HEK293 (cell line): Measurements from ENCODE around the gene SLC10A6.

Source experiments
- CTCF ChIA-PET: fragments of 350-600 bp; formaldehyde crosslinking; extraction: SDS; loops from one replicate; lab custom pipeline; 2021; ENCODE audit warnings: antibody characterized with exemption; lab: Yijun Ruan, JAX
- POLR2A ChIA-PET: fragments of 300-600 bp; formaldehyde crosslinking; extraction: SDS; loops from one replicate; lab custom pipeline; 2020; ENCODE audit warnings: antibody characterized with exemption, inconsistent platforms; lab: Yijun Ruan, JAX
- H3K27ac ChIP-seq: fragments of 200-500 bp; sonication (Bioruptor generic); 2 replicates; pipeline ENCODE4 v1.5.1; 2014; ENCODE audit warnings: low read depth, low read length, control low read depth, inconsistent platforms; ENCODE audit errors: extremely low read depth
- H3K36me3 ChIP-seq, 2 experiments: fragments of 200-500 bp in 1 of 2; sonication (Bioruptor generic) in 1 of 2; 1 replicate in 1 of 2; 2 replicates in 1 of 2; pipeline ENCODE4 v1.5.1; 2014 to 2017; ENCODE audit warnings: inconsistent platforms in 2 of 2, low read length in 2 of 2; ENCODE audit not compliant: control insufficient read depth in 2 of 2, insufficient read depth in 1 of 2
- H3K4me1 ChIP-seq: fragments of 200-500 bp; sonication (Bioruptor generic); 2 replicates; pipeline ENCODE4 v1.5.1; 2014; ENCODE audit warnings: mild to moderate bottlenecking, low read length, inconsistent platforms; ENCODE audit not compliant: control insufficient read depth, insufficient read depth
- H3K4me3 ChIP-seq: 2 replicates; pipeline ENCODE4 v1.5.1; 2011; ENCODE audit warnings: low read depth, mild to moderate bottlenecking, control low read depth, low read length, moderate library complexity
- H3K9me3 ChIP-seq: fragments of 200-500 bp; sonication (Bioruptor generic); 2 replicates; pipeline ENCODE4 v1.5.1; 2014; ENCODE audit warnings: low read depth, low read length, inconsistent platforms; ENCODE audit not compliant: control insufficient read depth, insufficient read depth
- BCL11B ChIP-seq: fragments of 450-650 bp; formaldehyde crosslinking; IDR thresholded peaks from 2 replicates; pipeline ENCODE4 v1.5.1; 2016; ENCODE audit warnings: low read depth, missing biosample characterization, missing genetic modification characterization
- GFI1B ChIP-seq: fragments of 450-650 bp; formaldehyde crosslinking; IDR thresholded peaks from 2 replicates; pipeline ENCODE4 v1.5.1; 2016; ENCODE audit warnings: missing biosample characterization, missing genetic modification characterization
- HOXC10 ChIP-seq: sonication (generic); formaldehyde crosslinking; IDR thresholded peaks from 2 replicates; pipeline ENCODE4 v1.8.1; 2023; ENCODE audit warnings: mild to moderate bottlenecking, missing genetic modification reagents
- ZBTB7A ChIP-seq: fragments of 450-650 bp; formaldehyde crosslinking; IDR thresholded peaks from 2 replicates; pipeline ENCODE4 v1.5.1; 2016; ENCODE audit warnings: low read depth, missing biosample characterization, missing genetic modification characterization
- ZFP37 ChIP-seq: fragments of 450-650 bp; formaldehyde crosslinking; IDR thresholded peaks from 2 replicates; pipeline ENCODE4 v1.5.1; 2016; ENCODE audit warnings: missing biosample characterization, missing genetic modification characterization
- ZNF132 ChIP-seq: fragments of 450-650 bp; formaldehyde crosslinking; IDR thresholded peaks from 2 replicates; pipeline ENCODE4 v1.5.1; 2017; ENCODE audit warnings: missing biosample characterization, missing genetic modification characterization, borderline replicate concordance
- ZNF311 ChIP-seq: fragments of 450-650 bp; formaldehyde crosslinking; IDR thresholded peaks from 2 replicates; pipeline ENCODE4 v1.5.1; 2017; ENCODE audit warnings: missing biosample characterization, missing genetic modification characterization, borderline replicate concordance
- ZNF366 ChIP-seq: fragments of 450-650 bp; formaldehyde crosslinking; conservative IDR thresholded peaks from 2 replicates; pipeline ENCODE4 v1.5.1; 2016; ENCODE audit warnings: missing biosample characterization, missing genetic modification characterization
- ZNF529 ChIP-seq: fragments of 450-650 bp; formaldehyde crosslinking; IDR thresholded peaks from 2 replicates; pipeline ENCODE4 v1.5.1; 2017; ENCODE audit warnings: missing genetic modification characterization, missing biosample characterization; ENCODE audit not compliant: insufficient replicate concordance
- ZNF561 ChIP-seq: fragments of 450-650 bp; IDR thresholded peaks from 2 replicates; pipeline ENCODE4 v1.5.1; 2018; ENCODE audit warnings: missing biosample characterization, missing genetic modification characterization, borderline replicate concordance
- ZNF670 ChIP-seq: fragments of 450-650 bp; formaldehyde crosslinking; IDR thresholded peaks from 2 replicates; pipeline ENCODE4 v1.5.1; 2016; ENCODE audit warnings: missing biosample characterization, missing genetic modification characterization, low read depth
- ZNF707 ChIP-seq: fragments of 450-650 bp; formaldehyde crosslinking; IDR thresholded peaks from 2 replicates; pipeline ENCODE4 v1.5.1; 2016; ENCODE audit warnings: missing biosample characterization, missing genetic modification characterization
- ZNF776 ChIP-seq: fragments of 450-650 bp; formaldehyde crosslinking; IDR thresholded peaks from 2 replicates; pipeline ENCODE4 v1.5.0; 2017; ENCODE audit warnings: missing biosample characterization, missing genetic modification characterization, borderline replicate concordance
- ZNF777 ChIP-seq: fragments of 450-650 bp; formaldehyde crosslinking; IDR thresholded peaks from 2 replicates; pipeline ENCODE4 v1.5.1; 2017; ENCODE audit warnings: missing biosample characterization, missing genetic modification characterization, borderline replicate concordance
- TF ChIP-seq, protein P1 (sequence below): fragments of 450-650 bp; formaldehyde crosslinking; IDR thresholded peaks from 2 replicates; pipeline ENCODE4 v1.5.1; 2016; ENCODE audit warnings: missing biosample characterization, missing genetic modification characterization, low read depth
- TF ChIP-seq, protein P2 (sequence below): fragments of 450-650 bp; formaldehyde crosslinking; IDR thresholded peaks from 2 replicates; pipeline ENCODE4 v1.5.1; 2016; ENCODE audit warnings: missing biosample characterization, missing genetic modification characterization
- TF ChIP-seq, protein P3 (sequence below): fragments of 450-650 bp; formaldehyde crosslinking; IDR thresholded peaks from 2 replicates; pipeline ENCODE4 v1.5.1; 2016; ENCODE audit warnings: missing biosample characterization, missing genetic modification characterization, low read depth
- TF ChIP-seq, protein P4 (sequence below): fragments of 450-650 bp; formaldehyde crosslinking; IDR thresholded peaks from 2 replicates; pipeline ENCODE4 v1.5.1; 2016; ENCODE audit warnings: missing biosample characterization, missing genetic modification characterization

The SLC10A6 gene

DNA sequence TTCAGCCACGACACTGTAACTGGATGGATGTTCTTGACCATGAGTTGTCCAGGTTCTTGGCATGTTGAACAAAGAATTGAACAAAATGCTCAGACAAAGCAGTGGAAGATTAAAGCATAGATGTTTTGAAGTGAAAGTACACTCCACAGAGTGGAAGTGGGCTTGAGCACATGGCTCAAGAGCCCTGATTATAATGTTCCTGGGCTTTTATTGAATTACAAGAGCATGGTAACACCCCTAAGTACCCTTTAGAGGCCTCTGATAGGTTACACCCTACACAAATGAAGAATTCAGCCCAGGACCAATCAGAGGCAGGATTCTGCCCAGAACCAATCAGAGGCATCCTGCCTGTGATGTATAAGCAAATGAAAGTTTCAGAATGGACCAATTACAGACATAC lies 33.5 kb downstream of the SLC10A6 start:
- Histone ChIP-seq H3K4me1 (no peaks in the 10 kb centered on the region), H3K36me3 (peaks cover 8 to 43% of the 10 kb centered on the region in 2 experiments), H3K27ac (no peak overlapping the region), H3K9me3 (no peaks in the 10 kb centered on the region), H3K4me3 (no peak overlapping the region)
- no peak for TF ChIP-seq ZNF311
- TF ChIP-seq, protein P1, sequence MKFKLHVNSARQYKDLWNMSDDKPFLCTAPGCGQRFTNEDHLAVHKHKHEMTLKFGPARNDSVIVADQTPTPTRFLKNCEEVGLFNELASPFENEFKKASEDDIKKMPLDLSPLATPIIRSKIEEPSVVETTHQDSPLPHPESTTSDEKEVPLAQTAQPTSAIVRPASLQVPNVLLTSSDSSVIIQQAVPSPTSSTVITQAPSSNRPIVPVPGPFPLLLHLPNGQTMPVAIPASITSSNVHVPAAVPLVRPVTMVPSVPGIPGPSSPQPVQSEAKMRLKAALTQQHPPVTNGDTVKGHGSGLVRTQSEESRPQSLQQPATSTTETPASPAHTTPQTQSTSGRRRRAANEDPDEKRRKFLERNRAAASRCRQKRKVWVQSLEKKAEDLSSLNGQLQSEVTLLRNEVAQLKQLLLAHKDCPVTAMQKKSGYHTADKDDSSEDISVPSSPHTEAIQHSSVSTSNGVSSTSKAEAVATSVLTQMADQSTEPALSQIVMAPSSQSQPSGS = no peak
- no peak for TF ChIP-seq ZNF670 (tag by site-specific recombination)
- TF ChIP-seq, protein P2, sequence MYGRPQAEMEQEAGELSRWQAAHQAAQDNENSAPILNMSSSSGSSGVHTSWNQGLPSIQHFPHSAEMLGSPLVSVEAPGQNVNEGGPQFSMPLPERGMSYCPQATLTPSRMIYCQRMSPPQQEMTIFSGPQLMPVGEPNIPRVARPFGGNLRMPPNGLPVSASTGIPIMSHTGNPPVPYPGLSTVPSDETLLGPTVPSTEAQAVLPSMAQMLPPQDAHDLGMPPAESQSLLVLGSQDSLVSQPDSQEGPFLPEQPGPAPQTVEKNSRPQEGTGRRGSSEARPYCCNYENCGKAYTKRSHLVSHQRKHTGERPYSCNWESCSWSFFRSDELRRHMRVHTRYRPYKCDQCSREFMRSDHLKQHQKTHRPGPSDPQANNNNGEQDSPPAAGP (tag by site-specific recombination) = no peak
- TF ChIP-seq BCL11B (tag by site-specific recombination) = no peak
- no peak for TF ChIP-seq ZNF366 (tag by site-specific recombination)
- TF ChIP-seq, protein P3, sequence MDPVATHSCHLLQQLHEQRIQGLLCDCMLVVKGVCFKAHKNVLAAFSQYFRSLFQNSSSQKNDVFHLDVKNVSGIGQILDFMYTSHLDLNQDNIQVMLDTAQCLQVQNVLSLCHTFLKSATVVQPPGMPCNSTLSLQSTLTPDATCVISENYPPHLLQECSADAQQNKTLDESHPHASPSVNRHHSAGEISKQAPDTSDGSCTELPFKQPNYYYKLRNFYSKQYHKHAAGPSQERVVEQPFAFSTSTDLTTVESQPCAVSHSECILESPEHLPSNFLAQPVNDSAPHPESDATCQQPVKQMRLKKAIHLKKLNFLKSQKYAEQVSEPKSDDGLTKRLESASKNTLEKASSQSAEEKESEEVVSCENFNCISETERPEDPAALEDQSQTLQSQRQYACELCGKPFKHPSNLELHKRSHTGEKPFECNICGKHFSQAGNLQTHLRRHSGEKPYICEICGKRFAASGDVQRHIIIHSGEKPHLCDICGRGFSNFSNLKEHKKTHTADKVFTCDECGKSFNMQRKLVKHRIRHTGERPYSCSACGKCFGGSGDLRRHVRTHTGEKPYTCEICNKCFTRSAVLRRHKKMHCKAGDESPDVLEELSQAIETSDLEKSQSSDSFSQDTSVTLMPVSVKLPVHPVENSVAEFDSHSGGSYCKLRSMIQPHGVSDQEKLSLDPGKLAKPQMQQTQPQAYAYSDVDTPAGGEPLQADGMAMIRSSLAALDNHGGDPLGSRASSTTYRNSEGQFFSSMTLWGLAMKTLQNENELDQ (tag by site-specific recombination) = no peak
- no peak for TF ChIP-seq HOXC10 (CRISPR knock-in tag)
- TF ChIP-seq ZNF707 (tag by site-specific recombination) = no peak
- ChIA-PET POLR2A (no interaction called here), CTCF (interaction anchor here (0.7 kb wide), 1 partner anchor 25 kb away, joined by 4 read pairs; no protein-coding TSS in a partner anchor)

DNA sequence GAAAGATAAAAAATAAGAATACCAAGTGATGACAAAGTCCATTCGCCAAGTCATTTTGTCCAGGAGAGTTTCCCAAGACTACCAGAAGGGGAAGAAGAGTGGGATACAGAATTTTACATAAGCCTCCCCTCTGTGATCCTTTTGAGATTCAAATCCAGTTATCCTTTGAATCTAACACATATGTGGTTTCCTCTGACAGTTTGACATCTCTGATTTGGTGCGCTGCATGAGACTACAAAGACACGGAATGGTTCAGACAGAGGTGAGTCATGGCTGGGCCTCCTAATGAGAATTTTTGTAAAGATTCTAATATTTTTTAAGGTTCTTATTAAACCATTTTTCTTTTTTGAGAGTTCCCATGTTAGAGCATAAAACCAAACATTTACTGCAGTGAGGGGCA lies 38.3 kb downstream of the SLC10A6 start:
- no peak for TF ChIP-seq ZFP37
- TF ChIP-seq, all 188 proteins: peak for 0
- H3K36me3 ChIP-seq = peaks cover 10 to 68% of the 10 kb centered on the region in 2 experiments

DNA sequence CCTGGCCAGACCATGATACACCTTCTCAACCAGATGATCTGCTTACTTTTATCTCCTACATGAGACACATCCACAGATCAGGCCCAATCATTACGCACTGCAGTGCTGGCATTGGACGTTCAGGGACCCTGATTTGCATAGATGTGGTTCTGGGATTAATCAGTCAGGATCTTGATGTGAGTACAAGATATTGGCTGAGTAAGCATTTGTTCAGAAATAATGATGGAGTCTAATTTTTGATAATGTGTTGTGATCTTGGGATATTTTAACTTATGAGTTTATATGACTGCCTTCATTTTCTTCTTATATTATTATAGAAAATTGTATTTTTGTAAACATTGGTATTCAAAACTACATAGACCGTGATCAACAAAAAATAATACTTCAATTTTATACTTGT lies 39.4 kb downstream of the SLC10A6 start:
- Histone ChIP-seq H3K36me3 (peaks cover 15 to 68% of the 10 kb centered on the region in 2 experiments), H3K4me1 (no peaks in the 10 kb centered on the region), H3K9me3 (no peaks in the 10 kb centered on the region), H3K27ac (no peak overlapping the region), H3K4me3 (no peak overlapping the region)
- ChIA-PET CTCF (no interaction called here), POLR2A (no interaction called here)
- TF ChIP-seq, protein P4, sequence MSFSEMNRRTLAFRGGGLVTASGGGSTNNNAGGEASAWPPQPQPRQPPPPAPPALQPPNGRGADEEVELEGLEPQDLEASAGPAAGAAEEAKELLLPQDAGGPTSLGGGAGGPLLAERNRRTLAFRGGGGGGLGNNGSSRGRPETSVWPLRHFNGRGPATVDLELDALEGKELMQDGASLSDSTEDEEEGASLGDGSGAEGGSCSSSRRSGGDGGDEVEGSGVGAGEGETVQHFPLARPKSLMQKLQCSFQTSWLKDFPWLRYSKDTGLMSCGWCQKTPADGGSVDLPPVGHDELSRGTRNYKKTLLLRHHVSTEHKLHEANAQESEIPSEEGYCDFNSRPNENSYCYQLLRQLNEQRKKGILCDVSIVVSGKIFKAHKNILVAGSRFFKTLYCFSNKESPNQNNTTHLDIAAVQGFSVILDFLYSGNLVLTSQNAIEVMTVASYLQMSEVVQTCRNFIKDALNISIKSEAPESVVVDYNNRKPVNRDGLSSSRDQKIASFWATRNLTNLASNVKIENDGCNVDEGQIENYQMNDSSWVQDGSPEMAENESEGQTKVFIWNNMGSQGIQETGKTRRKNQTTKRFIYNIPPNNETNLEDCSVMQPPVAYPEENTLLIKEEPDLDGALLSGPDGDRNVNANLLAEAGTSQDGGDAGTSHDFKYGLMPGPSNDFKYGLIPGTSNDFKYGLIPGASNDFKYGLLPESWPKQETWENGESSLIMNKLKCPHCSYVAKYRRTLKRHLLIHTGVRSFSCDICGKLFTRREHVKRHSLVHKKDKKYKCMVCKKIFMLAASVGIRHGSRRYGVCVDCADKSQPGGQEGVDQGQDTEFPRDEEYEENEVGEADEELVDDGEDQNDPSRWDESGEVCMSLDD (tag by site-specific recombination) = no peak
- TF ChIP-seq ZNF132 (no peak), ZNF529 (tag by site-specific recombination) (no peak), ZNF561 (tag by site-specific recombination) (no peak), ZNF777 (tag by site-specific recombination) (no peak), GFI1B (no peak), ZNF776 (tag by site-specific recombination) (no peak), ZBTB7A (tag by site-specific recombination) (no peak)

More for the DNA sequence above, 38.3 kb downstream of the SLC10A6 start:
- H3K27ac ChIP-seq = no peak overlapping the region
- CTCF ChIA-PET = no interaction called here
- no peaks in the 10 kb centered on the region for H3K9me3 ChIP-seq
- no peak overlapping the region for H3K4me3 ChIP-seq
- no peaks in the 10 kb centered on the region for H3K4me1 ChIP-seq
- POLR2A ChIA-PET = no interaction called here
